Ishikawa (cell line): Measurements from ENCODE around the gene DOCK1.

Source experiments
- CEBPB ChIP-seq: IDR thresholded peaks from 2 replicates; pipeline ENCODE4 v1.6.1; 2012
- CREB1 ChIP-seq: IDR thresholded peaks from 2 replicates; pipeline ENCODE4 v1.6.1; 2012; ENCODE audit warnings: low read depth
- EGR1 ChIP-seq: IDR thresholded peaks from 2 replicates; pipeline ENCODE4 v1.6.1; 2012
- EP300 ChIP-seq: IDR thresholded peaks from 2 replicates; pipeline ENCODE4 v1.6.1; 2012; ENCODE audit warnings: borderline replicate concordance
- FOXM1 ChIP-seq: IDR thresholded peaks from 2 replicates; pipeline ENCODE4 v1.6.1; 2012; ENCODE audit warnings: low read depth, borderline replicate concordance
- MAX ChIP-seq: IDR thresholded peaks from 2 replicates; pipeline ENCODE4 v1.6.1; 2012
- NFIC ChIP-seq: IDR thresholded peaks from 2 replicates; pipeline ENCODE4 v1.6.1; 2012
- RAD21 ChIP-seq: IDR thresholded peaks from 2 replicates; pipeline ENCODE4 v1.6.1; 2012; ENCODE audit warnings: low read depth
- TAF1 ChIP-seq: IDR thresholded peaks from 2 replicates; pipeline ENCODE4 v1.6.1; 2012; ENCODE audit warnings: low read depth, mild to moderate bottlenecking
- TCF12 ChIP-seq: IDR thresholded peaks from 2 replicates; pipeline ENCODE4 v1.6.1; 2012; ENCODE audit warnings: low read depth
- TEAD4 ChIP-seq: IDR thresholded peaks from 2 replicates; pipeline ENCODE4 v1.6.1; 2012
- USF1 ChIP-seq: IDR thresholded peaks from 2 replicates; pipeline ENCODE4 v1.6.1; 2012
- YY1 ChIP-seq: IDR thresholded peaks from 2 replicates; pipeline ENCODE4 v1.6.1; 2012; ENCODE audit warnings: low read depth
- ZBTB7A ChIP-seq: IDR thresholded peaks from 2 replicates; pipeline ENCODE4 v1.6.1; 2012; ENCODE audit warnings: low read depth
- TF ChIP-seq, protein P1 (sequence below): IDR thresholded peaks from 2 replicates; pipeline ENCODE4 v1.6.1; 2012; ENCODE audit warnings: low read depth, mild to moderate bottlenecking

The DOCK1 gene

GRCh38 chr10:127276794-127277462, 371.7 kb downstream of the DOCK1 start:
- TF ChIP-seq TCF12 (no peak), MAX (no peak), TEAD4 (no peak)
- TF ChIP-seq, protein P1, sequence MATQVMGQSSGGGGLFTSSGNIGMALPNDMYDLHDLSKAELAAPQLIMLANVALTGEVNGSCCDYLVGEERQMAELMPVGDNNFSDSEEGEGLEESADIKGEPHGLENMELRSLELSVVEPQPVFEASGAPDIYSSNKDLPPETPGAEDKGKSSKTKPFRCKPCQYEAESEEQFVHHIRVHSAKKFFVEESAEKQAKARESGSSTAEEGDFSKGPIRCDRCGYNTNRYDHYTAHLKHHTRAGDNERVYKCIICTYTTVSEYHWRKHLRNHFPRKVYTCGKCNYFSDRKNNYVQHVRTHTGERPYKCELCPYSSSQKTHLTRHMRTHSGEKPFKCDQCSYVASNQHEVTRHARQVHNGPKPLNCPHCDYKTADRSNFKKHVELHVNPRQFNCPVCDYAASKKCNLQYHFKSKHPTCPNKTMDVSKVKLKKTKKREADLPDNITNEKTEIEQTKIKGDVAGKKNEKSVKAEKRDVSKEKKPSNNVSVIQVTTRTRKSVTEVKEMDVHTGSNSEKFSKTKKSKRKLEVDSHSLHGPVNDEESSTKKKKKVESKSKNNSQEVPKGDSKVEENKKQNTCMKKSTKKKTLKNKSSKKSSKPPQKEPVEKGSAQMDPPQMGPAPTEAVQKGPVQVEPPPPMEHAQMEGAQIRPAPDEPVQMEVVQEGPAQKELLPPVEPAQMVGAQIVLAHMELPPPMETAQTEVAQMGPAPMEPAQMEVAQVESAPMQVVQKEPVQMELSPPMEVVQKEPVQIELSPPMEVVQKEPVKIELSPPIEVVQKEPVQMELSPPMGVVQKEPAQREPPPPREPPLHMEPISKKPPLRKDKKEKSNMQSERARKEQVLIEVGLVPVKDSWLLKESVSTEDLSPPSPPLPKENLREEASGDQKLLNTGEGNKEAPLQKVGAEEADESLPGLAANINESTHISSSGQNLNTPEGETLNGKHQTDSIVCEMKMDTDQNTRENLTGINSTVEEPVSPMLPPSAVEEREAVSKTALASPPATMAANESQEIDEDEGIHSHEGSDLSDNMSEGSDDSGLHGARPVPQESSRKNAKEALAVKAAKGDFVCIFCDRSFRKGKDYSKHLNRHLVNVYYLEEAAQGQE = no peak

DNA sequence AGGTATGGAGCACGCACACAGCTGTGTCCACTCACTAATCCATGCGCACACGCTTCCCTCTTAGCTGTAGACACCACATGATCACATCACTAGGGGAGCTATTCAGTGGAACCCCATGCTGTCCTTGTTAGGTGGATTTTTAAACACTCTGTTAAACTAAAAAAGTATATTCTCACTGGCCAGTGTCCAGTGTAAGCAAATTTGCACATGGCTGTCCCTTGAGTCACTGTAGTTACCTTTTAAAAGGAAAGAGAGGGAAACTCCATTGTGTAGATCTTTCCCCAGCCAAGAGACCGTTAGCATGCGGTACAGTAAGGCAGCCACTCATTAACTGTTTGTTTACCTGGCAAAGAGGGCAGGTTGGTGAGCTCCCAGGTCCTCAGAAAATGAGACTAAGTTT, 372.8 kb downstream of the DOCK1 start:
- TF ChIP-seq EGR1 = no peak
- no peak for TF ChIP-seq USF1
- TF ChIP-seq CREB1 = no peak
- no peak for TF ChIP-seq TCF12
- TF ChIP-seq, protein P1 = no peak
- no peak for TF ChIP-seq CEBPB
- TF ChIP-seq FOXM1 = no peak
- no peak for TF ChIP-seq EP300
- no peak for TF ChIP-seq YY1
- no peak for TF ChIP-seq RAD21

- no peak for TF ChIP-seq MAX
- no peak for TF ChIP-seq TEAD4
- no peak for TF ChIP-seq RAD21
- no peak for TF ChIP-seq CREB1
- TF ChIP-seq TAF1 = no peak
- no peak for TF ChIP-seq NFIC
- TF ChIP-seq EGR1 = no peak
- TF ChIP-seq, protein P1 = no peak
- no peak for TF ChIP-seq ZBTB7A
- no peak for TF ChIP-seq FOXM1
- no peak for TF ChIP-seq YY1
- TF ChIP-seq EP300 = no peak
- TF ChIP-seq TCF12 = no peak
- no peak for TF ChIP-seq USF1
- TF ChIP-seq CEBPB = no peak
Observed at GRCh38 chr10:127279334-127279774, 374.1 kb downstream of the DOCK1 start.

- TF ChIP-seq YY1 (no peak), CEBPB (no peak), TAF1 (no peak), EP300 (no peak), TEAD4 (no peak), MAX (no peak), FOXM1 (no peak), USF1 (no peak), ZBTB7A (no peak), NFIC (no peak), TCF12 (no peak), CREB1 (no peak), EGR1 (no peak), RAD21 (no peak)
- TF ChIP-seq, protein P1 = no peak
Observed at GRCh38 chr10:127280446-127280845, 375.2 kb downstream of the DOCK1 start.
